Stimulated activated memory B cell treated with anti-CD40 and anti-IgM and Interleukin-4, amounts not matched to agents 10 μg/mL and 1 μg/mL and 100 μg/mL, for 72 hours (primary cell): ENCODE measurements around the gene RPUSD4.

ENCODE experiments used
- ATAC-seq: fragments of 150-1000 bp; cut with Tn5 transposase; 2 replicates; pipeline ENCODE4 v1.10.0; 2021
- H3K27ac Mint-ChIP-seq: one replicate; pipeline ENCODE4 v1.8.0; 2022; ENCODE audit warnings: mild to moderate bottlenecking, mixed read lengths
- H3K27me3 Mint-ChIP-seq: one replicate; pipeline ENCODE4 v1.8.0; 2022; ENCODE audit warnings: mixed read lengths
- H3K36me3 Mint-ChIP-seq: one replicate; pipeline ENCODE4 v1.8.0; 2022; ENCODE audit warnings: mixed read lengths
- H3K4me1 Mint-ChIP-seq: one replicate; pipeline ENCODE4 v1.8.0; 2022; ENCODE audit warnings: mixed read lengths
- H3K4me3 Mint-ChIP-seq: one replicate; pipeline ENCODE4 v1.8.0; 2022; ENCODE audit warnings: mild to moderate bottlenecking, moderate library complexity, mixed read lengths
- H3K9me3 Mint-ChIP-seq: one replicate; pipeline ENCODE4 v1.8.0; 2022; ENCODE audit warnings: mixed read lengths

Gene RPUSD4

DNA sequence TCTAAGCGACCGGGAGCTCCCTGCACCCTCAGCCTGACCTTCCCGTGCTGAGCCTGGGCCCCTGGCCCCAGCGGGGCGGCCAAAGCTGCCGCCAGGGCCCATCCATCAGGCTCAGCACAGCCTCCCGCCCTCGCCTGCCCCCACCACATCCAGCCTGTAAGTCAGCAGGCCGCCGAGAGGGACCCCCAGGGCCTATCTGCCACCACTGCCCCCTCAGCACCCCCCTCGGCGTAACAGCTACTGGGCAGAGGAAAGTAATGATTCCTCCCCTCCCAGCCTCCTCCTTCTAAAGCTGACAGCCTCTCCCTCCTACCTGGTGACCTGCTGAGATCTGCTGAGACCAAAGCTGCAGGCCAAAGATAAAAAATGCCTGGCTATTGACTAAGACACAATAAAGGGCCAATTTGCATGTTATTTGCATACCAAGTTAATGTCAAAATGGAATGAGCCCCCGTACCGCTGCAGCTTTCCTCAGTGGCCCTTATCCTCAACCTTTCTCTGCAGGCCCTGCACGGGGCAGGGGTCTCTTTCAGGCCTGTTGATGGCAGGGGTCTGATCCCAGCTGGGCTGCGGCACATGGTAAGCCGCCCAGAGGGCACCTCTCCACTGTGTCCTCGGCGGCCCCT, 51.6 kb downstream of the RPUSD4 start:
- Mint-ChIP-seq H3K4me1 (no peaks in the 10 kb centered on the region), H3K36me3 (no peaks in the 10 kb centered on the region), H3K27me3 (peaks cover 29% of the 10 kb centered on the region), H3K4me3 (no peak overlapping the region), H3K9me3 (no peaks in the 10 kb centered on the region), H3K27ac (no peak overlapping the region)
- ATAC-seq, result no peak

GRCh38 chr11:126158054-126158791, 53.2 kb downstream of the RPUSD4 start:
- H3K9me3 Mint-ChIP-seq, result no peaks in the 10 kb centered on the region
- peaks cover 21% of the 10 kb centered on the region for H3K27me3 Mint-ChIP-seq
- ATAC-seq, result no peak
- H3K4me1 Mint-ChIP-seq, result no peaks in the 10 kb centered on the region
- H3K4me3 Mint-ChIP-seq, result no peak overlapping the region
- no peak overlapping the region for H3K27ac Mint-ChIP-seq
- no peaks in the 10 kb centered on the region for H3K36me3 Mint-ChIP-seq

GRCh38 chr11:126157326-126158030, 54.0 kb downstream of the RPUSD4 start:
- peaks cover 4% of the 10 kb centered on the region for H3K9me3 Mint-ChIP-seq

GRCh38 chr11:126156814-126157213, 54.6 kb downstream of the RPUSD4 start:
- Mint-ChIP-seq H3K9me3 (peaks cover 9% of the 10 kb centered on the region), H3K4me1 (no peaks in the 10 kb centered on the region), H3K36me3 (peaks cover 6% of the 10 kb centered on the region)

More at GRCh38 chr11:126157326-126158030, 54.0 kb downstream of the RPUSD4 start:
- Mint-ChIP-seq H3K36me3 (no peaks in the 10 kb centered on the region), H3K4me1 (no peaks in the 10 kb centered on the region), H3K27ac (no peak overlapping the region), H3K4me3 (no peak overlapping the region), H3K27me3 (peaks cover 22% of the 10 kb centered on the region)
- ATAC-seq, result no peak

DNA sequence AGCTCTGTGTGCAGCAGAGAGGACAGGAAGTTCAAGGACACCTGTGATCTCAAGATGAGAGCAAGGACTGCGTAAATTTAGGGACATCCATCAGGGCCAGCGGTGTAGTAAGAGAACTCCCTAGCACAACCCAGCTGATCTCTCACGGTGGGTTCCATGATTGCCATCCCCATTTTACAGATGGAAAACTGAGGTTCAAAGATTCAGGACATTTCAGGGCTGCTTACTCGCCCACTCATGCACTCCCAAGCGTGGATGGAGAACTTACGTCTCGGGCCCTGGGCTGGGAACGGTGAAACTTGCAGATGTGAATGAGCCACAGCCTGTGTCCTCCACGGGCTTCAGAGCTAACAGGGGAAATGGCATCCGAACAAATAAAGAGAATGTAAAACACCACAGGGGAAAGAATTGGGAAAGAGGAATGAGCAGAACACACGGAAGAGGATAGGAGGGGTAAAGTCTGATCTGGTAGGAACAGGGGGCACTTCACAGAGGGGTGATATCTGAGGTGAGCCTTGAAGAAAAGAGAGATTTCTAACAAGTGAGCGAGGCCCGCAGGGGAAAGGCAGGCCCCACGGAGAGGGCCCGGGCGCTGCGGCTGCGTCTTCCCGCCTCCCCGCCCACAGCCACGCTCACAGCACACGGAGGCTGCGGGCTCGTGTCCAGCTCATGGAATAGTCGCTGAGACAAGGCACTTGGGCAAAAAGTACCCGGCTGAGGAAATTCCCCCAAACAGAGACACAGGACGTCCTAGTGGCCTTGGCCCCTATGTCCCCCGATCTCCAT, 55.9 kb downstream of the RPUSD4 start:
- no peak for ATAC-seq

More at GRCh38 chr11:126156814-126157213, 54.6 kb downstream of the RPUSD4 start:
- Mint-ChIP-seq H3K27ac (no peak overlapping the region), H3K4me3 (no peak overlapping the region), H3K27me3 (peaks cover 29% of the 10 kb centered on the region)
- no peak for ATAC-seq

GRCh38 chr11:126154691-126155090, 56.8 kb downstream of the RPUSD4 start:
- no peaks in the 10 kb centered on the region for H3K4me1 Mint-ChIP-seq
- no peak overlapping the region for H3K27ac Mint-ChIP-seq
- H3K4me3 Mint-ChIP-seq, result no peak overlapping the region
- H3K9me3 Mint-ChIP-seq, result peaks cover 13% of the 10 kb centered on the region
- peaks cover 41% of the 10 kb centered on the region for H3K27me3 Mint-ChIP-seq
- peaks cover 6% of the 10 kb centered on the region for H3K36me3 Mint-ChIP-seq
- no peak for ATAC-seq

More for the DNA sequence above, 55.9 kb downstream of the RPUSD4 start:
- no peak overlapping the region for H3K27ac Mint-ChIP-seq
- peaks cover 6% of the 10 kb centered on the region for H3K36me3 Mint-ChIP-seq
- H3K4me1 Mint-ChIP-seq, result no peaks in the 10 kb centered on the region
- no peak overlapping the region for H3K4me3 Mint-ChIP-seq
- H3K9me3 Mint-ChIP-seq, result peaks cover 13% of the 10 kb centered on the region
- peaks cover 33% of the 10 kb centered on the region for H3K27me3 Mint-ChIP-seq

- peaks cover 47% of the 10 kb centered on the region for H3K27me3 Mint-ChIP-seq
- no peak for ATAC-seq
- H3K36me3 Mint-ChIP-seq, result peaks cover 6% of the 10 kb centered on the region
- H3K4me1 Mint-ChIP-seq, result no peaks in the 10 kb centered on the region
- no peak overlapping the region for H3K4me3 Mint-ChIP-seq
- no peak overlapping the region for H3K27ac Mint-ChIP-seq
- peaks cover 13% of the 10 kb centered on the region for H3K9me3 Mint-ChIP-seq
Measured at GRCh38 chr11:126153972-126154371, 57.5 kb downstream of the RPUSD4 start.

DNA sequence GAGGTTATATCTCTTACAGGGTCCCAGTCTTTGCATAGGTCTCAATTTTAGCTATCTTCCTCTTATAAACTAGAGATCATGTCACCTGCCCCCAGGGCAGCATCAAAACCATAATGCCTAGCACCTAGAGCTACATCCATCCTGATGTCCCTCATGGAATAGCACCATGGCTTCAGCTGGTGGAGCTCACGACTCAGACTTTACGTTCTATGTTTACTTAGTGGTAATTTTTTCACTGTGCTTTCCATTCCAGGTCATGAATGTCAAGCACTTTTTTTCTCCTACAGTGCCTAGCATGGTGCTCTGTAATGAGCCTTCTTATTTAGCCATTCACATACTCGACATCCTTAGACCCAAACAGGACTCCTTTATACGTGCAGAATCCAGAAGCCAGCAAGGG, 58.4 kb downstream of the RPUSD4 start:
- peaks cover 13% of the 10 kb centered on the region for H3K9me3 Mint-ChIP-seq
- no peak overlapping the region for H3K4me3 Mint-ChIP-seq
- peaks cover 47% of the 10 kb centered on the region for H3K27me3 Mint-ChIP-seq
- H3K27ac Mint-ChIP-seq, result no peak overlapping the region
- no peaks in the 10 kb centered on the region for H3K4me1 Mint-ChIP-seq
- no peak for ATAC-seq
- peaks cover 6% of the 10 kb centered on the region for H3K36me3 Mint-ChIP-seq

- Mint-ChIP-seq H3K4me3 (no peak overlapping the region), H3K27me3 (peaks cover 47% of the 10 kb centered on the region), H3K27ac (no peak overlapping the region), H3K36me3 (peaks cover 6% of the 10 kb centered on the region), H3K9me3 (peaks cover 13% of the 10 kb centered on the region), H3K4me1 (no peaks in the 10 kb centered on the region)
- no peak for ATAC-seq
Measured at GRCh38 chr11:126152586-126152985, 58.9 kb downstream of the RPUSD4 start.

DNA sequence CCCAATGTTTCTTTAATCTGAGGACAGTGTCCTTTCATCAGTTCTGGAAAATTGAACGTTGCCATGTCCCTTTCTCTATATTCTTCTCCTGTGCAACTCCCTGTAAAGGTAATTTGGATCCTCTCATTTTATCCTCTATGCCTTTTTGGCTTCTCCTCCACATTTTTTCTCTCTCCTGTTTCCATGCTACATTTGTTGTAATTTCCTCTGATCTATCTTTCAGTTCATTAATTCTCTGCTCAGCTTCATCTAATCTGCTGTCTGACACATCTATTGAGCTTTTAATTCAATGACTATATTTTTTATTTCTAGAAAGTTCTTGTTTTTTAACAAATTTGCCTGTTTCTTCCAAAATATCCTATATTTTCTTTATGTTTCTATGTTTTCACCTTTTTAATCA, 59.3 kb downstream of the RPUSD4 start:
- peaks cover 6% of the 10 kb centered on the region for H3K36me3 Mint-ChIP-seq
- no peak overlapping the region for H3K27ac Mint-ChIP-seq
- peaks cover 13% of the 10 kb centered on the region for H3K9me3 Mint-ChIP-seq
- H3K4me1 Mint-ChIP-seq, result no peaks in the 10 kb centered on the region
- H3K4me3 Mint-ChIP-seq, result no peak overlapping the region
- peaks cover 47% of the 10 kb centered on the region for H3K27me3 Mint-ChIP-seq
- ATAC-seq, result no peak
